Fibroblast of mammary gland (primary cell): ENCODE measurements around the gene MXRA8.

Experiments used
- DNase-seq: peaks from one replicate; pipeline ENCODE4 v3.0.0-alpha.2; 2010; ENCODE audit warnings: low read depth
- H3K4me3 ChIP-seq: 2 replicates; pipeline ENCODE4 v1.5.1; 2011; ENCODE audit warnings: low read depth, mild to moderate bottlenecking, low read length, moderate library complexity; ENCODE audit not compliant: control insufficient read depth
- TF ChIP-seq, protein P1 (sequence below): conservative IDR thresholded peaks from 2 replicates; pipeline ENCODE4 v1.5.1; 2011; ENCODE audit warnings: low read depth, low read length, inconsistent platforms; ENCODE audit not compliant: control insufficient read depth, insufficient read depth

MXRA8 gene

DNA sequence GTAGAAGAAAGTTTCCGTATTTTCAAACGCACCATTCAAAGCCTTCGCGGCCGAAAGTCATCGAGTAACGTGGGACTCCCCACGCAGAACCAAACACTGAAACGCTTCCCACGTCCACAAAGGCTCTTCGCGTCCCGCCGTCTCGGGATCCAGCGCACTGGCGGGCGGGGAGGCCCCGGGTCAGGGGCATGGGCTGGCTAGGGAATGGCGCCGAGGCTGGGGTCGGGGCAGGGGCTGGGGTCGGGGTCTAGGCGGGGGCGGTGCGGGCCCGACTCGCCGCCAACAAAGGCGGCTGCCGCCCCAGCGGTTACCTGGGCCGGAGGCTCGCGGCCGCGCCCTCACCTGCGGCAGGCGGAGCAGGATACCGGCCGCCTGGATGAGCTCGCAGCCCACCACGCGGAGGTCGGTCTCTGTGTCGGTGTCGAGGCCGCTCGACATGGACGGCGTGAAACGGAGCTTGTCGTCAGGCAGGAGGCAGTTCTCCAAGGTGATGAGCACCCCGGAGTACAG is 40.4 kb upstream of the MXRA8 start:
- peak overlapping the region; percentile 69 for H3K4me3 ChIP-seq
- TF ChIP-seq, protein P1, sequence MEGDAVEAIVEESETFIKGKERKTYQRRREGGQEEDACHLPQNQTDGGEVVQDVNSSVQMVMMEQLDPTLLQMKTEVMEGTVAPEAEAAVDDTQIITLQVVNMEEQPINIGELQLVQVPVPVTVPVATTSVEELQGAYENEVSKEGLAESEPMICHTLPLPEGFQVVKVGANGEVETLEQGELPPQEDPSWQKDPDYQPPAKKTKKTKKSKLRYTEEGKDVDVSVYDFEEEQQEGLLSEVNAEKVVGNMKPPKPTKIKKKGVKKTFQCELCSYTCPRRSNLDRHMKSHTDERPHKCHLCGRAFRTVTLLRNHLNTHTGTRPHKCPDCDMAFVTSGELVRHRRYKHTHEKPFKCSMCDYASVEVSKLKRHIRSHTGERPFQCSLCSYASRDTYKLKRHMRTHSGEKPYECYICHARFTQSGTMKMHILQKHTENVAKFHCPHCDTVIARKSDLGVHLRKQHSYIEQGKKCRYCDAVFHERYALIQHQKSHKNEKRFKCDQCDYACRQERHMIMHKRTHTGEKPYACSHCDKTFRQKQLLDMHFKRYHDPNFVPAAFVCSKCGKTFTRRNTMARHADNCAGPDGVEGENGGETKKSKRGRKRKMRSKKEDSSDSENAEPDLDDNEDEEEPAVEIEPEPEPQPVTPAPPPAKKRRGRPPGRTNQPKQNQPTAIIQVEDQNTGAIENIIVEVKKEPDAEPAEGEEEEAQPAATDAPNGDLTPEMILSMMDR, result no peak
- DNase-seq, result no peak

- TF ChIP-seq, protein P1, result no peak
- H3K4me3 ChIP-seq, result peak overlapping the region; percentile 69
- DNase-seq, result peak; percentile 83
Observed at GRCh38 chr1:1397839-1398523, 39.6 kb upstream of the MXRA8 start.

DNA sequence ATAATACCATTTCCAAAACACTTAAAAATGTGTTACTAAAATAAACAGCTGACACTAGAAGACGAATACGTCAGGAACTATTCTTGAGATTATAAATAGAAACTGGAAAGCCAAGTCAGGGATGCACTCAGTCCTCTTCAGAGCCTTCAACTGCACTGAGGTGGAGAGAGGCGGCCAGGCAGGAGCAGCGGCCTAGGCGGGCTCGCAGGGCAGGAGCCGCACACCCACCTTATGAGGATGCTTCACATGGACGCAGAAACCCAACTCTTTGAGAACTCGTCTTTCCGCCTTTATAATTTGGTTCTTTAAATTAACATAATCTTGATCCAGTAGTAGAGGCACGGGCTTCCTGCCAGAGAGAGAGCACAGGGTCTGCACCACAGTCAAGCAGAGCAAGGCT is 36.8 kb upstream of the MXRA8 start:
- no peak for DNase-seq
- TF ChIP-seq, protein P1, result no peak
- no peak overlapping the region for H3K4me3 ChIP-seq

DNA sequence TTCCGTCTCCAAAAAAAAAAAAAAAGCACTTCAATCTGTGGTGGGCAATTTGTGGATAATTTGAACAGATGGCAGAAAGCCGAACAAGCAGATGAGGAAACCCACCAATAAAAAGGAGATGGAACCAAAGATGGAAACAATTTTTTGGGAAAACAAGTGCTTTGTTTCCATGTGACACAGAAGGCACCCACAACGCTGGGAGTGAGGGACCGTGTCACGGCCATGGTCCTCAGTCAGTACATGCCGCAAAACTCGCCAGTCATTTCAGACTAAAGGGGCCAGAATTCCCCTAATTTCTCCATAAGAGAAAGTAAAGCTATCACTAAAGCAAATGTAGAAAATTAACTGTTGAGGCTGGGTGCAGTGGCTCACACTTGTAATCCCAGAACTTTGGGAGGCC is 35.8 kb upstream of the MXRA8 start:
- DNase-seq, result no peak
- TF ChIP-seq, protein P1, result no peak
- no peak overlapping the region for H3K4me3 ChIP-seq

DNA sequence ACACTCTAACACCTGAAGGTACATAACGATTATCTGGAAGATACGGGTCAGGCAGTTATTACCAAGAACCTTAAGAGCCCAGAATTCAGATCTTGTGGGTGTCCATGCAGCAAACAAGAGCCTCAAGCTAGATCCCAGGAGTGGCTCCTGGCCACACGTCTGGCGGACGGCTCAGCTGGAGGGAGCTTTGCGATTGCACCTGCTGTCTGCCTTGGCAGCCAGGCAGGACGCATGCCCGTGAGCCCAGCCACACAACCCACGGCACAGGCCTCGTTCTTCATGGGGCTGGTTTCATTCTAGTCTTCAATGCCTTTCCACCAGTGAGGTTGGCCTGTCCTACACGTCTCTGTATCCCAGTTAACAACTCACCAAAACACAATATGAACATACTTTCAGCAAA is 35.1 kb upstream of the MXRA8 start:
- DNase-seq, result no peak
- no peak overlapping the region for H3K4me3 ChIP-seq
- TF ChIP-seq, protein P1, result no peak

GRCh38 chr1:1393014-1393413 is 34.7 kb upstream of the MXRA8 start:
- DNase-seq, result no peak
- TF ChIP-seq, protein P1, result no peak
- H3K4me3 ChIP-seq, result no peak overlapping the region

- H3K4me3 ChIP-seq, result no peak overlapping the region
- TF ChIP-seq, protein P1, result no peak
- DNase-seq, result no peak
Observed at GRCh38 chr1:1391225-1391624, 32.9 kb upstream of the MXRA8 start.
